ENCODE results near the gene GLUD1.

GLUD1 gene

GRCh38 chr10:87000491-87000890 lies 94.2 kb downstream of the GLUD1 start:
- DNase-seq (ENCODE audit: extremely low read depth, low read depth) = no peak

More at GRCh38 chr10:87000491-87000890, 94.2 kb downstream of the GLUD1 start:
- no peak for TF ChIP-seq CTCF (IDR thresholded peaks at IDR 0.05; ENCODE audit: low read depth, low read length)

Data from AG09319 (cell line).